ENCODE data around the gene CDK4. TPM values are rescaled to one million over a fixed set of nuclear protein-coding genes. Genes with fewer than 3 reads are reported as not detected.
A peak's percentile ranks its signal among the peaks of the same experiment; 100 is the strongest.

Gene CDK4
- polyA plus RNA-seq (2013): 106 TPM

DNA sequence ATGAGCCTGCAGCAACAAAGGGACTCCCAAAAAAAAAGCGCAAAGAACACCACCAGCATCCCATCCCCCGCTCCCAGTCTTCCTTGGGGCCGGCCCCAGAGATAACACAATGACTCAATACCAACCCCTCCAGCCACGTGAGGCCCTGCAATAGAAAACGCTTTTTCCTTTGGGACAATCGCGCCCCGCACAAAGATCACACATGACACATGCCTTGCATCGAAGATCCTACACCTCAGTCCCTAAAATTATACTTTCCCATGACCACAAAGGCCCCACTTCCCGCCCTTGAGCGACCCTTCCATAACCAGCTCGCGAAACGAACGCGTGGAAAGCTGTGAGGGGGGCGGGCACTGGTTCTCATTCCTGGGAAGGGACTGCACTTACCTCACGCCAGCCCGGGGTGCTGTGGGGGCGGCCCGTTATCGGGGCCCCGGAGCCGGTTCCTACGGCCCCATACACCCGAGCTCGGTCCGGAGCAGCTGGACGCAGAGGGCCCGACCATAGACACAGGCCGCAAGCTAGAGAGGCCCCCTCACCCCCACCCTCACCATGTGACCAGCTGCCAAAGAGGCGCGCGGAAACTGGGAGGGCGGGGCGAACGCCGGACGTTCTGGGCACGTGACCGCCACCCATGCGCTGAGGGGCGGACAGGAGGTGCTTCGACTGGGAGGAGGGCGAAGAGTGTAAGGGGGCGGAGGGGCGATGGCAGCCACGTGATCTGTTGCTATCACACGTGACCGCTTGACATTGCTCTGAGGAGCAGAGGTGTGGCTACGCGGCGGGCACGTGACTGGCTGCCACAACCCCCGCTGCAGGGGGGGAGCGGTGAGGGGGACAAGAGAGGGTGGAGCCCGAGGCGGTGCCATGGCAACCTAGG lies at the start of gene CDK4:
Gene CDK4 (minus strand): TSS at position 523 of the 880 bp plus-strand sequence. CDS start 593 bp downstream, outside the sequence.
- Histone ChIP-seq H3K9me3 (ENCODE audit: control extremely low read depth in 1 of 5, control insufficient read depth in 4 of 5, insufficient read depth in 2 of 5, low read depth in 1 of 5, low read length in 4 of 5) (no peaks in the 10 kb centered on the region), H3K4me1 (ENCODE audit: control extremely low read depth in 1 of 4, control insufficient read depth in 4 of 4, insufficient read depth in 4 of 4, low read length in 3 of 4) (peaks cover 18 to 52% (median 48%) of the 10 kb centered on the region in 4 experiments), H3K27me3 (replicated peaks in 2 of 5; ENCODE audit: control insufficient read depth in 4 of 5, insufficient read depth in 5 of 5, low read length in 4 of 5) (peaks cover 0 to 4% (median 0%) of the 10 kb centered on the region in 5 experiments), H3K27ac (ENCODE audit: insufficient read depth in 1 of 2, low read depth in 1 of 2, low read length in 2 of 2, poor library complexity in 1 of 2, severe bottlenecking in 2 of 2) (peak within 1 kb of the TSS; percentile 72 to 92), H3K4me3 (ENCODE audit: control insufficient read depth in 1 of 7, extremely low read depth in 1 of 7, insufficient read depth in 4 of 7, low read depth in 2 of 7, low read length in 6 of 7) (peak within 1 kb of the TSS; percentile 46 to 92 (median 83)), H3K36me3 (ENCODE audit: control insufficient read depth in 4 of 4, insufficient read depth in 4 of 4, low read length in 3 of 4) (peaks cover 2 to 37% (median 26%) of the 10 kb centered on the region in 4 experiments)
- WGBS (ENCODE audit: insufficient coverage): 0% methylated on average over 42 of the region's 58 CpGs
- peak; percentile 100 for DNase-seq
- CTCF ChIA-PET: interaction anchor here (0.8 to 0.9 kb wide), 2 partner anchors 16 to 131 kb away, joined by 3 read pairs; no protein-coding TSS in a partner anchor
- POLR2A ChIA-PET: interaction anchor here (0.6 to 1.2 kb wide), 4 partner anchors 10 to 154 kb away, joined by 3 to 6 read pairs (median 4); partner anchors contain the start of genes EEF1AKMT3 and METTL1

DNA sequence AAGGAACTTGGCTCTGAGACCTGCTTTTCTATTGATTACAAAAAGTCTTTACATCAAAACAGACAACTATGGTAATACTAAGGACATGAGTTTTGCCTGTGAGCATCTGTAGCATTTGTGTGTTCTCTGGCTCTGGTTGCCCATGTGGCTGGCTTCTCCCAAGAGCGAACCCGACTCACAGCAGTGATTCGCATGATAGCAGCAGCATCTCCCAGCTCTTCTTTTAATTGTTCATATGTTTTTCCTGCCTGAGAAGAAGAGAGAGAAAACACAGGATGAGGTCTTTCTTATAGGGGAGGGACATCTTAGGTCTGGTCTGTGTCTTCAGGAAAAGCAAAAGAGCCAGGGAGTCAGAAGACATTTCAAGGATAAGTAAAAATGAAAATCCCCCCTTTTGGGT lies 48.9 kb upstream of the CDK4 start:
- no CpG with 5 or more reads among the region's 3 CpGs for WGBS (ENCODE audit: insufficient coverage)
- ChIA-PET POLR2A (no interaction called here), CTCF (interaction anchor here (1.2 to 7.1 kb wide), 8 partner anchors 7 to 104 kb away, joined by 5 to 42 read pairs (median 14); partner anchors contain the start of genes AVIL and TSFM)
- peaks cover 14 to 52% (median 35%) of the 10 kb centered on the region in 4 experiments for H3K36me3 ChIP-seq (ENCODE audit: control insufficient read depth in 4 of 4, insufficient read depth in 4 of 4, low read length in 3 of 4)
- H3K27ac ChIP-seq (ENCODE audit: insufficient read depth in 1 of 2, low read depth in 1 of 2, low read length in 2 of 2, poor library complexity in 1 of 2, severe bottlenecking in 2 of 2): no peak overlapping the region
- no peak overlapping the region for H3K4me3 ChIP-seq (ENCODE audit: control insufficient read depth in 1 of 7, extremely low read depth in 1 of 7, insufficient read depth in 4 of 7, low read depth in 2 of 7, low read length in 6 of 7)
- no peaks in the 10 kb centered on the region for H3K9me3 ChIP-seq (ENCODE audit: control extremely low read depth in 1 of 5, control insufficient read depth in 4 of 5, insufficient read depth in 2 of 5, low read depth in 1 of 5, low read length in 4 of 5)
- H3K4me1 ChIP-seq (ENCODE audit: control extremely low read depth in 1 of 4, control insufficient read depth in 4 of 4, insufficient read depth in 4 of 4, low read length in 3 of 4): peaks cover 0 to 7% (median 0%) of the 10 kb centered on the region in 4 experiments
- no peak for DNase-seq
- H3K27me3 ChIP-seq (replicated peaks in 2 of 5; ENCODE audit: control insufficient read depth in 4 of 5, insufficient read depth in 5 of 5, low read length in 4 of 5): no peaks in the 10 kb centered on the region

DNA sequence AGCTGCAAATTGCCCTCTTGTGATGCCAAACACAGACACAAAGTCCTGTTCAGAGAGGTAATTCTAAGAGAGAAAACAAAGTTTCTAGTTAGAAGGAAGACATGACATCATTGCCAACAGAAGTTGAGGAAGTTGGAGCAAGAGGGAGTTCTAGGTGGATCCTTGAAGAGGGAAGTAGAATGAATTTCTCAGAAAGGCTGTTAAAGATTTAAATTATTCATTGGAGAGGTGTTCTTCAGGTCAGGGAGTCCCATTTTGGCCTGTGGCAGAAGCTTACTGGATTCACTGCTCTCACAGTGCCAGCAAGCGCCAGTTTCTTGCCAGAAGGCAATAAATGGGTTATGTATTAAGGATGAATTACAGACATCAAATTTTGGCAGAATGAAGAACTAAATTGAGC lies 45.8 kb upstream of the CDK4 start:
- Histone ChIP-seq H3K4me3 (ENCODE audit: control insufficient read depth in 1 of 7, extremely low read depth in 1 of 7, insufficient read depth in 4 of 7, low read depth in 2 of 7, low read length in 6 of 7) (no peak overlapping the region), H3K4me1 (ENCODE audit: control extremely low read depth in 1 of 4, control insufficient read depth in 4 of 4, insufficient read depth in 4 of 4, low read length in 3 of 4) (peaks cover 0 to 7% (median 0%) of the 10 kb centered on the region in 4 experiments), H3K9me3 (ENCODE audit: control extremely low read depth in 1 of 5, control insufficient read depth in 4 of 5, insufficient read depth in 2 of 5, low read depth in 1 of 5, low read length in 4 of 5) (no peaks in the 10 kb centered on the region), H3K27ac (ENCODE audit: insufficient read depth in 1 of 2, low read depth in 1 of 2, low read length in 2 of 2, poor library complexity in 1 of 2, severe bottlenecking in 2 of 2) (peak overlapping the region in 1 of 2 experiments; percentile 63), H3K36me3 (ENCODE audit: control insufficient read depth in 4 of 4, insufficient read depth in 4 of 4, low read length in 3 of 4) (peaks cover 23 to 68% (median 54%) of the 10 kb centered on the region in 4 experiments), H3K27me3 (replicated peaks in 2 of 5; ENCODE audit: control insufficient read depth in 4 of 5, insufficient read depth in 5 of 5, low read length in 4 of 5) (no peaks in the 10 kb centered on the region)
- 100% methylated on average over 1 of the region's 1 CpG for WGBS (ENCODE audit: insufficient coverage)
- ChIA-PET CTCF (interaction anchor here (0.6 to 7.1 kb wide), 8 partner anchors 9 to 98 kb away, joined by 3 to 41 read pairs (median 4); partner anchors contain the start of gene AVIL), POLR2A (no interaction called here)
- no peak for DNase-seq

DNA sequence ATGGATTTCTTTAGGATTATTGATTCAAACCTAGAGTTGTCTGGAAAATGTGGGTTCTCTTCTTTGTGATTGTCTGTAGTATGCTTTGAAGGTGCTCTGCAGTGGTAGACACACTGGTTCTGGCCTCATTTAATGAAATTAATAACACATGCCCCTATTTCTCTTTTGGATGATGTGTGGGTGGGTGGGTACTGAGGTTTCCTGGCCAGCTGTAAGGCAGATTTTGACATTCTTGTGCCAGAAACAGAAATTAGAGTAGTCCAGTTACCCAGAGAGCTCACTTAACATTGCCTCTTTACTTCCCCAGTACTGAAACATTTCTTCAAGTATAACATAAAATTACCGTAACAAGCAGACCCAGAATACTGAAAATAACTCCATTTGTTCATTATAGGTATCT lies 44.9 kb upstream of the CDK4 start:
- no CpG with 5 or more reads among the region's 1 CpG for WGBS (ENCODE audit: insufficient coverage)
- Histone ChIP-seq H3K4me1 (ENCODE audit: control extremely low read depth in 1 of 4, control insufficient read depth in 4 of 4, insufficient read depth in 4 of 4, low read length in 3 of 4) (peaks cover 0 to 7% (median 0%) of the 10 kb centered on the region in 4 experiments), H3K4me3 (ENCODE audit: control insufficient read depth in 1 of 7, extremely low read depth in 1 of 7, insufficient read depth in 4 of 7, low read depth in 2 of 7, low read length in 6 of 7) (no peak overlapping the region), H3K27me3 (replicated peaks in 2 of 5; ENCODE audit: control insufficient read depth in 4 of 5, insufficient read depth in 5 of 5, low read length in 4 of 5) (no peaks in the 10 kb centered on the region), H3K27ac (ENCODE audit: insufficient read depth in 1 of 2, low read depth in 1 of 2, low read length in 2 of 2, poor library complexity in 1 of 2, severe bottlenecking in 2 of 2) (peak overlapping the region in 1 of 2 experiments; percentile 63), H3K9me3 (ENCODE audit: control extremely low read depth in 1 of 5, control insufficient read depth in 4 of 5, insufficient read depth in 2 of 5, low read depth in 1 of 5, low read length in 4 of 5) (no peaks in the 10 kb centered on the region), H3K36me3 (ENCODE audit: control insufficient read depth in 4 of 4, insufficient read depth in 4 of 4, low read length in 3 of 4) (peaks cover 22 to 67% (median 54%) of the 10 kb centered on the region in 4 experiments)
- no peak for DNase-seq
- ChIA-PET CTCF (interaction anchor here (0.8 to 7.1 kb wide), 4 partner anchors 10 to 104 kb away, joined by 3 to 41 read pairs (median 5); partner anchors contain the start of gene TSFM), POLR2A (no interaction called here)

DNA sequence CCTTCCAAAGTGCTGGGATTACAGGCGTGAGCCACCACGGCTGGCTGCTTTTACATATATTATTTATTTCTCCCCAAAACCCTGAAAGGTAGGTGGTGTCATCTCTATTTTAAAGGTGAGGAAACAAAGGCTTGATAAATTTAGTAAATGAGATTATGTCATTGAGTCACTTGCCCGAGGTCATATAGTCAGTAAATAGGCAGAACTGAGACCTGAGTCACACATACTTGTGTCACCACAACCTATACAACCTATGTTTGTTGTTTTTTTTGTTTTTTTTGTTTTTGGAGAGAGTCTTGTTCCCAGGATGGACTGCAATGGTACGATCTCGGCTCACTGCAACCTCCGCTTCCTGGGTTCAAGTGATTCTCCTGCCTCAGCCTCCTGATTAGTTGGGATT lies 43.2 kb upstream of the CDK4 start:
- Histone ChIP-seq H3K4me3 (ENCODE audit: control insufficient read depth in 1 of 7, extremely low read depth in 1 of 7, insufficient read depth in 4 of 7, low read depth in 2 of 7, low read length in 6 of 7) (no peak overlapping the region), H3K4me1 (ENCODE audit: control extremely low read depth in 1 of 4, control insufficient read depth in 4 of 4, insufficient read depth in 4 of 4, low read length in 3 of 4) (peaks cover 0 to 7% (median 0%) of the 10 kb centered on the region in 4 experiments), H3K36me3 (ENCODE audit: control insufficient read depth in 4 of 4, insufficient read depth in 4 of 4, low read length in 3 of 4) (peaks cover 24 to 69% (median 49%) of the 10 kb centered on the region in 4 experiments), H3K27ac (ENCODE audit: insufficient read depth in 1 of 2, low read depth in 1 of 2, low read length in 2 of 2, poor library complexity in 1 of 2, severe bottlenecking in 2 of 2) (no peak overlapping the region), H3K9me3 (ENCODE audit: control extremely low read depth in 1 of 5, control insufficient read depth in 4 of 5, insufficient read depth in 2 of 5, low read depth in 1 of 5, low read length in 4 of 5) (no peaks in the 10 kb centered on the region), H3K27me3 (replicated peaks in 2 of 5; ENCODE audit: control insufficient read depth in 4 of 5, insufficient read depth in 5 of 5, low read length in 4 of 5) (no peaks in the 10 kb centered on the region)
- WGBS (ENCODE audit: insufficient coverage): 97% methylated on average over 3 of the region's 6 CpGs
- POLR2A ChIA-PET: no interaction called here
- DNase-seq: no peak
- CTCF ChIA-PET: interaction anchor here (1.7 to 3.6 kb wide), 3 partner anchors 11 to 15 kb away, joined by 5 to 14 read pairs (median 12); partner anchors contain the start of gene TSFM

DNA sequence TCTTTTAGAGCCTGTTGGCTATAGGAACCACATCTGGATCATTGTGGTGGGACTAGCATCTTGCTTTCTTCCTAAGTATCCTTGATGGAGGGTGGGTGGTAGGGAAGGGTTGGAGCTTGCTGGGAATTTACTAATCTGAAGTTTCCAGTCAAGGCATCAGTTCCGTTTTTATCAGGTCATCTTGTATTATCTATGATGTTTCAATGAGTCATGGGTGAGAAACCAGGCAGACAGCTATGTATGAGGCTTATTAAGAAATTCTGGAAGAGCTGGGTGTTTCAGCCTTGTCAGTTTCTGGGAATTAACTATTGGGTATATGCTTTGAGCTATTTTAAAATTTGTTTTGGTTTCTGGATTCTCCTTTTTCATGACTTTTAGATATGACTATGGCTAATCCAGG lies 41.8 kb upstream of the CDK4 start:
- H3K27ac ChIP-seq (ENCODE audit: insufficient read depth in 1 of 2, low read depth in 1 of 2, low read length in 2 of 2, poor library complexity in 1 of 2, severe bottlenecking in 2 of 2): no peak overlapping the region
- peaks cover 0 to 7% (median 0%) of the 10 kb centered on the region in 4 experiments for H3K4me1 ChIP-seq (ENCODE audit: control extremely low read depth in 1 of 4, control insufficient read depth in 4 of 4, insufficient read depth in 4 of 4, low read length in 3 of 4)
- DNase-seq: no peak
- no peak overlapping the region for H3K4me3 ChIP-seq (ENCODE audit: control insufficient read depth in 1 of 7, extremely low read depth in 1 of 7, insufficient read depth in 4 of 7, low read depth in 2 of 7, low read length in 6 of 7)
- H3K27me3 ChIP-seq (replicated peaks in 2 of 5; ENCODE audit: control insufficient read depth in 4 of 5, insufficient read depth in 5 of 5, low read length in 4 of 5): no peaks in the 10 kb centered on the region
- H3K36me3 ChIP-seq (ENCODE audit: control insufficient read depth in 4 of 4, insufficient read depth in 4 of 4, low read length in 3 of 4): peaks cover 21 to 66% (median 48%) of the 10 kb centered on the region in 4 experiments
- H3K9me3 ChIP-seq (ENCODE audit: control extremely low read depth in 1 of 5, control insufficient read depth in 4 of 5, insufficient read depth in 2 of 5, low read depth in 1 of 5, low read length in 4 of 5): no peaks in the 10 kb centered on the region
- WGBS (ENCODE audit: insufficient coverage): 71% methylated on average over 1 of the region's 1 CpG
- ChIA-PET CTCF (interaction anchor here (1.2 to 3.6 kb wide), 7 partner anchors 9 to 26 kb away, joined by 3 to 19 read pairs (median 5); partner anchors contain the start of genes AVIL and TSFM), POLR2A (interaction anchor here (0.6 kb wide), 1 partner anchor 72 kb away, joined by 3 read pairs; no protein-coding TSS in a partner anchor)
